ENCODE data around the gene ZFP14.
A peak's percentile ranks its signal among the peaks of the same experiment; 100 is the strongest.

The ZFP14 gene

GRCh38 chr19:36378625-36379509 lies at the start of gene ZFP14:
TSS of gene ZFP14 (minus strand) at chr19:36379201. CDS start at chr19:36367892, 11,309 bp downstream.
- DNase-seq (ENCODE audit: low read depth): peak; percentile 91

DNA sequence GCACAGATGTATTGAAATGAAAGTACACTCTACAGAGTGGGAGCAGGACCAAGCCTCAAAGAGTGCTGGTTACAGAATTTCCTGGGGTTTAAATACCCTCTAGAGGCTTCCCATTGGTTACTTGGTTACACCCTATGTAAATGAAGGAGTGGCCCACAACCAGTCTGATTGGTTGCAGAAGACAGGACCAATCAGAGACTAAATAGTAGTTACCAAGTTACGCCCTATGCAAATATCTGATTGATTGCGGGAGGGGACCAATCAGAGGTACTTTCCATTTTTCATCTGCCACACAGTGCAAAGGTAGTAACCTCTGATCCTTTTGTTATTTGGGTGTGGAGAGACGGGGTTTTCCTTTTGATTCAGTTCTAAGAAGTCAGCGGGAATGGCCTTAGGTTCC lies 44.9 kb upstream of the ZFP14 start:
- DNase-seq (ENCODE audit: low read depth): no peak

- no peak for DNase-seq (ENCODE audit: low read depth)
Measured at GRCh38 chr19:36421749-36422481, 42.9 kb upstream of the ZFP14 start.

DNA sequence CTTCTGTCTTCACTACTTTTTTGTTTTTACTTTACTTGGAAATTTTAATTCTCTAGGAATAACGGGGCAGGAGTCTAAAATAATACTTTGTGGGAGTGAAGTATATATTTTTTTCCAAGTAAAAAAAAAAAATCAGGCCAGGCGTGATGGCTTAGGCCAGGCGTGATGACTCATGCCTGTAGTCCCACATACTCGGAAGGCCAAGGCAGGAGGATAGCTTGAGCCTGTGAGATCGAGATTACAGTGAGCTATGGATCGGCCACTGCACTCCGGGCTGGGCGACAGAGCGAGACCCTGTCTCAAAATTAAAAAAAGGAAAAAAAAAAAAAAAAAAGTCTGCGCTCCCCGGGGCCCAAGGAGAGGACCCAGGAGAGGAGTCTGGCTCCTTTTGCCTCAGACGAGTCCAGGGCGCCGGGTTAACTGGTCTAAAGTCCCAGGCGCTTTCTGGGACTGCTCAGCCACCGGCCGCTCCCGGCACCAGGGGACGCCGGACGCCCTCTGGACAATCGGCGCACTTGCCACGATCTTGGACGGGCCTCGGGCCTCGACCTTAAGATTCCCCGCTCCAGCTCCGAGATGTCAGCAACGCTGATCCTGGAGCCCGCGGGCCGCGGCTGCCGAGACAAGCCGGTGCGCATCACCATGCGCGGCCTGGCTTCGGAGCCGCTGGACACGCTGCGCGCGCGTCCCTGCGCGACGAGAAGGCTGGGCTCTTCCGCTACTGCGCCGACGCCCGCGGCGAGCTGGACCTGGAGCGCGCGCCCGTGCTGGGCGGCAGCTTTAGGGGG lies 42.2 kb upstream of the ZFP14 start:
- DNase-seq (ENCODE audit: low read depth): no peak

DNA sequence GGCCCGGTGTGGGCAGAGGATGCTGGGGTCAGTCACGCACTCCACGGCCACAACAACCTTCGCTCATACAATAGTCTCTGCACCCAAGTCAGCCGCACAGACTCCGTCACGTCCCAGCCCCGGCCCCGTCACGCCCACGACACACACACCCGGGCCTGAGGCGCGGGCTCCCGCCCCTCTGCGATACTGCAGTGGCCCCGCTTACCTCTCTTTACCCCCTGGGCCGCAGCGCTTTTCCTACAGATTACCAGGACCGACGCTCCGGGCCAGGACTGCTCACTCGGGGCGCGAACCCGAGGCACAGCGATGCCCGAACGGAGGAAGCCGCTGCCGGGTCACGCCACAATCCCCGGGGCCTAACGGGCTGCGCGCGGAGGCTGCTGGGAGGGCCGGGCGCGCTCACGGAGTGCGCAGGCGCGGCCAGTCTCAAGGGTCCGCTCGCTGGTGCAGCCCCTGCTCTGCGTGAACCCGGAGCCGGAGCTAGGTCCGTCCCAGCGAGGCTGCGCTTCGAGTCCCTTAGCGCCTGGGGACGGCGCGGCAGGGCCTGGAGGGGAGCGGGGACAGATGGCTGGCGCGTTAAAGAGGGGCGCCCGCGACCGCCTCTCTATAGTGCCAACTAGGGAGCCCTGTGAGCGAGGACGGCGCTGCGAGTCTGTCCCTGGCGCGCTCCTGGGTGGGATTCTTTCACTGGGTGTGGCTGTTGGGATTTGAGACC lies 39.4 kb upstream of the ZFP14 start, which contains the start of gene ZFP82:
TSS of gene ZFP82 (minus strand) at position 358 of the 715 bp plus-strand sequence. CDS start 8,855 bp downstream, outside the sequence.
- DNase-seq (ENCODE audit: low read depth): peak; percentile 37

GRCh38 chr19:36417752-36418286 lies 38.8 kb upstream of the ZFP14 start:
- DNase-seq (ENCODE audit: low read depth): no peak

DNA sequence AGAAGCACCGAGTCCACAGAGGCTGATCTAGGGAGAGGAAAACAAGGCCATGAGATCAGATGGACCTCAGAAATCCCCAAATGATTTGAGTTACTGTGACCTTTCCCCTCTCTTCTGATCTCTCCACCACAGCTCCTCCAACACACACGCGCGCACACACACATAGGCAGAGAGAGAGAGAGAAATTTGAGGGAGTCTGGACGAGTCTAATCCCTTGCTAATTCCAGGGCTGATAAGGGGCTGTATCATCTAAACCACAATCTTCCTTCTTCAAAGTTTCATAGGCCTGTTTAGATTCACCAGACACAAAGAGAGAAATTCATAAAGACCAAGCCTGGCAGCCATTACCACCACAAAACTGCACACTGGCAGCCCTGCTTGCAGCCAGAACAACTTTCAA lies 30.8 kb upstream of the ZFP14 start:
- no peak for DNase-seq (ENCODE audit: low read depth)

DNA sequence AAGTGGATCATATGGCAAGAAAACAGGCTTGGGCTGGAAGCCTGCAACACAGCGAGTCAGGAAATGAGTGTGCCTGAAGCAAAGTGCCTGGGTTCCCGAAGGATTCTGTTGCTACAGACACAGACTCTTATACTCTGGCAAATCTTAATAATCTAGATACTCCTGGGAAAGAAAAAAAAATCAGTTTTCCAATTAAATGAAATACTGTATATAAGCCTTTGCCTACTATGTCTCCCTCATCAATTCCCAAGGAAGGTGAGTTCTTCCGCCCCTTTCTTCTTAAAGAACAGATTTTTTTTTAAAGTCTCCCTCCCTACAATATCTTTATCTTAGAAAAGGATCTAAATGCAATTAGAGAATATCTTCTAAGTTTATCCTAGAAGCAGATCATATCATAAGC lies 29.1 kb upstream of the ZFP14 start:
- DNase-seq (ENCODE audit: low read depth): no peak

GRCh38 chr19:36404498-36404897 lies 25.5 kb upstream of the ZFP14 start:
- no peak for DNase-seq (ENCODE audit: low read depth)

DNA sequence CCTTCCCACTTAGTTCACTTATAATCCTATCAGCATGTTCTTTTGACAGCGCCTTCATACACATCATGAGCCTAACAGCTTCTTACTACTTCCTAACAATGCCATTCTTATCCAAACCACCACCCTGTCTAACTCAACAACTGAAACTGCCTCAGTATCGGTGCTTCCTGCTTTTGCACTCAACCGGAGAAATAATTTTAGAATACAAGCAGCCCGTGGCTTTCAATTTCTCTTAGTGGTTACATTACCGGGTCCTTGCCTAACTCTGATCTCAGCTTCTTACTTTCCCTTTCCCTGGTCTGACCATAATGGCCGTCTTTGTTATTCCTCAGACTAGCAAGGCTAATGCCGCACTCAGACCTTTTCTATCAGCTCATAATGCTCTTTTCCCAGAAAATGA lies 22.5 kb upstream of the ZFP14 start:
- DNase-seq (ENCODE audit: low read depth): no peak

DNA sequence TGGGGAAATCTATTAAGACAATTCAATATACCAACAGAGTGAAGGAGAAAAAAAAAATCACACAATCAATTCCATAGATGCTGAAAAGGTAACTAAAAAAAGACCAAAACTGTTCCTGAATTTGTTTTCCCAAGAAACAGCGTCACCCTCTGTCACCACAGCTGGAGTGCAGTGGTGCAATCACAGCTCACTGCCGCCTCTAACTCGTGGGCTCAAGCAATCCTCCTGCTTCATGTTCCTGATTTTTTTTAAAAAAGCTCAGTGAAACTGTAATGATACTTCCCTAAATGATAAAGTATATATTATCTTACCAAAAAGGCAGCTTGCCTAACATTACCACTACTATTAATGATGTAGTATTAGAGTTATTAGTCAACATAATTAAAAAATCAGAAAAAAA lies 19.6 kb upstream of the ZFP14 start:
- no peak for DNase-seq (ENCODE audit: low read depth)

- DNase-seq (ENCODE audit: low read depth): no peak
Measured at GRCh38 chr19:36392916-36393673, 14.1 kb upstream of the ZFP14 start.

DNA sequence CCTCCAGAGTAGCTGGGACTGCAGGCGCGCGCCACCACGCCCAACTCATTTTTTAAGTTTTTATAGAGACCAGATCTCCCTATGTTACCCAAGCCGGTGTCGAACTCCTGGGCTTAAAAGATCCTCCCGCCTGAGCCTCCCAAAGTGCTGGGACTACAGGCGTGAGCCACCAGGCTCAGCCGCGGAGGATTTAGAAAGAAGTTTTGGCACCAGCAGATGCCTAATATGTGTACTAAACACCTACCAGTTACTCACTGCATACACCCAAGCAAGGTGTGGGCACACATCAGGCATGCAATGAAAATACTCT lies 464 bp upstream of the ZFP14 start:
- DNase-seq (ENCODE audit: low read depth): no peak

DNA sequence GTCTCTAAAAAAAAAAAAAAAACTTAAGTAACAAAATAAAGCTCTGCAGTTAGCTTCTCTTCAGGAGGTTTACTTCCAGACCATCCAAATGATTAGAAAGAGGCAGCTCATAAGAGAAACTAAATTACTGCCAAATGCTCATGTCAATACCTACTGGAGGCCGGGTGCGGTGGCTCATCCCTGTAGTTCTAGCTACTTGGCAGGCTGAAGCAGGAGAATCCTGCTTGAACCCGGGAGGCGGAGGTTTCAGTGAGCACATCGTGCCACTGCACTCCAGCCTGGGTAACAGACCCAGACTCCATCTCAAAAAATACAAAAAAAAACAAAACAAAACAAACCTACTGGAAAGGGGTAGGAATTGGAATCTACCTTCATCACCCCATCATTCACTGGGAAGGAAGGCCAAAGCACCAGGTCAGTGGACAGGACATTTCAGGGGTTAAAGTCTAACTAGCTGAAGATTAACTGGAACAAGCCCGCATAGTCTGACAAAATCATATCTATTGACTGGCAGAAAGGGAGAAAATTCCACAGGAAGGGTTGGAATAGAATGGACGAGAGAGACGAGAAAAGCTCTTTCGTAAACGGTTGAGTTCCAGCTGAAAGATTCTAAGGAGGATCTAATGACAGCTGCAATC lies 1.3 kb downstream of the ZFP14 start:
- DNase-seq (ENCODE audit: low read depth): no peak

DNA sequence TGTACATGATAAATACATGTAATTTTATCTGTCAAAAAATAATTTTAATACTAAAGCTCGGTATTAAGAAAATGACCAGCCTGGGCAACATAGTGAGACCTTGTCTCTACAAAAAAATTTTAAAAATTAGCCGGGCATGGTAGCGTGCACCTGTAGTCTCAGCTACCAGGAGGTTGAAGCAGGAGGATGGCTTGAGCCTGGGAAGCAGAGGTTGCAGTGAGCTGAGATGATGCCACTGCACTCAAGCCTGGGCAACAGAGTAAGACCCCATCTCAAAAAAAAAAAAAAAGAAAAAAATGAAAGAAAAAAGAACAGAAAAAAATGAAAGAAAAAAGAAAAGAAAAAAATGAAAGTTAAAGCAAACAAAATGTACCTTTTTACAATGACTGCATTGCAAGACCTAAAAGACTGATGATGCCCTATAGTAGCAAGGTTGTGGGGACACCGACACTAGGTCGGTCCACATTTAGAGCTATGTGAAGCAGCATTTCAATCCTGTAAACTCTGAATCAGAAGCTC lies 5.3 kb downstream of the ZFP14 start:
- DNase-seq (ENCODE audit: low read depth): no peak

- DNase-seq (ENCODE audit: low read depth): no peak
Measured at GRCh38 chr19:36371886-36372285, 7.1 kb downstream of the ZFP14 start.

- no peak for DNase-seq (ENCODE audit: low read depth)
Measured at GRCh38 chr19:36363845-36364244, 15.2 kb downstream of the ZFP14 start.

DNA sequence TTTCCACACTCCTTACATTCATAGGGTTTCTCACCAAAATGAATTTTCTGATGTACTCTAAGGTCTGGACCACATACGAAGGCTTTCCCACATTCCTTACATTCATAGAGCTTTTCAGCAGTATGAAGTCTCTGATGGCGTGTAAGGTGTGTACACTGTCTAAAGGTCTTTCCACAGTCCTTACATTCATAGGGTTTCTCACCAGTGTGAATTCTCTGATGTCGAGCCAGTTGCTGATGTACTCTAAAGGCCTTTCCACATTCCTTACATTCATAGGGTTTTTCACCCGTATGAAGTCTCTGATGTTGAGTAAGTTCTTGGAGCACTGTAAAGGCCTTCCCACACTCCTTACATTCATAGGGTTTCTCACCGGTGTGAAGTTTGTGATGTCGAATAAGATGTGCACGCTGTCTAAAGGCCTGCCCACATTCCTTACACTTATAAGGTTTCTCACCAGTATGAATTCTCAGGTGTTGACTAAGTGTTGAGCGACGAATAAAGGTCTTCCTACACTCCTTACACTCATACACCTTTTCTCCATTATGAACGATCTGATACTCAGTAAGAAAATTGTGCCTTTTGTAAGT lies 38.1 kb downstream of the ZFP14 start:
- DNase-seq (ENCODE audit: low read depth): no peak

GRCh38 chr19:36331353-36332228 lies 47.4 kb downstream of the ZFP14 start:
- peak; percentile 23 for DNase-seq (ENCODE audit: low read depth)

Measured in stimulated activated CD8-positive, alpha-beta memory T cell treated with anti-CD3 and anti-CD28 coated beads, Interleukin-15, amount 100 ng/mL, for 1 hour (primary cell).